Right kidney (tissue), 9 donors: ENCODE measurements around the gene NAPA.

Experiments
- DNase-seq: peaks from one replicate; pipeline ENCODE4 v3.0.0-alpha.2; 2016
- long read RNA-seq, 8 donors: transcript quantifications; one replicate each; lab custom pipeline, GENCODE V29; 2026

NAPA gene
- long read RNA-seq, donor 1, transcript NAPA-201 (11 exons, 1,839 nt): major isoform, 28 of 39 reads
- long read RNA-seq, donor 1, partial matches to known transcripts: 0 of 39 reads
- long read RNA-seq, donor 1, other reads (novel, unspliced or antisense): 8 of 39 reads
- long read RNA-seq, donor 2, transcript NAPA-201 (11 exons, 1,839 nt): major isoform, 23 of 27 reads
- long read RNA-seq, donor 2, partial matches to known transcripts: 0 of 27 reads
- long read RNA-seq, donor 2, other reads (novel, unspliced or antisense): 0 of 27 reads
- long read RNA-seq, donor 3, transcript NAPA-201 (11 exons, 1,839 nt): major isoform, 18 of 19 reads
- long read RNA-seq, donor 3, partial matches to known transcripts: 0 of 19 reads
- long read RNA-seq, donor 3, other reads (novel, unspliced or antisense): 0 of 19 reads
- long read RNA-seq, donor 4, transcript NAPA-201 (11 exons, 1,839 nt): major isoform, 31 of 35 reads
- long read RNA-seq, donor 4, partial matches to known transcripts: 0 of 35 reads
- long read RNA-seq, donor 4, other reads (novel, unspliced or antisense): 0 of 35 reads
- long read RNA-seq, donor 5, transcript NAPA-201 (11 exons, 1,839 nt): major isoform, 34 of 38 reads
- long read RNA-seq, donor 5, partial matches to known transcripts: 0 of 38 reads
- long read RNA-seq, donor 5, other reads (novel, unspliced or antisense): 0 of 38 reads
- long read RNA-seq, donor 6, transcript NAPA-201 (11 exons, 1,839 nt): major isoform, 25 of 31 reads
- long read RNA-seq, donor 6, partial matches to known transcripts: 0 of 31 reads
- long read RNA-seq, donor 6, other reads (novel, unspliced or antisense): 0 of 31 reads
- long read RNA-seq, donor 7, transcript NAPA-215 (3 exons, 1,467 nt): minor isoform, 6 of 61 reads
- long read RNA-seq, donor 7, transcript NAPA-201 (11 exons, 1,839 nt): major isoform, 40 of 61 reads
- long read RNA-seq, donor 7, partial matches to known transcripts: 7 of 61 reads
- long read RNA-seq, donor 7, other reads (novel, unspliced or antisense): 0 of 61 reads
- long read RNA-seq, donor 8, transcript NAPA-201 (11 exons, 1,839 nt): major isoform, 23 of 32 reads
- long read RNA-seq, donor 8, partial matches to known transcripts: 0 of 32 reads
- long read RNA-seq, donor 8, other reads (novel, unspliced or antisense): 7 of 32 reads

GRCh38 chr19:47514869-47515588 is at the start of gene NAPA:
Gene NAPA (minus strand): TSS chr19:47515063. CDS start chr19:47514940, 123 bp downstream.
- peak; percentile 93 for DNase-seq

GRCh38 chr19:47564081-47564480 is 49.2 kb upstream of the NAPA start:
- no peak for DNase-seq

- no peak for DNase-seq
These were observed 46.7 kb upstream of the NAPA start for GRCh38 chr19:47561440-47562057.

- DNase-seq: no peak
These were observed 46.1 kb upstream of the NAPA start for GRCh38 chr19:47560999-47561398.

- DNase-seq: no peak
These were observed 35.3 kb upstream of the NAPA start for GRCh38 chr19:47550129-47550528.

GRCh38 chr19:47549261-47549862 is 34.5 kb upstream of the NAPA start:
- DNase-seq: no peak

- no peak for DNase-seq
These were observed 32.3 kb upstream of the NAPA start for GRCh38 chr19:47547199-47547598.

GRCh38 chr19:47545061-47545948 is 30.4 kb upstream of the NAPA start:
- peak; percentile 53 for DNase-seq

GRCh38 chr19:47544476-47544875 is 29.6 kb upstream of the NAPA start:
- no peak for DNase-seq

- no peak for DNase-seq
These were observed 29.2 kb upstream of the NAPA start for GRCh38 chr19:47544075-47544474.

GRCh38 chr19:47542030-47542475 is 27.2 kb upstream of the NAPA start:
- DNase-seq: no peak

- DNase-seq: no peak
These were observed 26.7 kb upstream of the NAPA start for GRCh38 chr19:47541518-47541917.

- DNase-seq: no peak
These were observed 25.9 kb upstream of the NAPA start for GRCh38 chr19:47540748-47541147.

GRCh38 chr19:47539747-47540311 is 25.0 kb upstream of the NAPA start:
- DNase-seq: no peak

- DNase-seq: no peak
These were observed 23.9 kb upstream of the NAPA start for GRCh38 chr19:47538812-47539211.

GRCh38 chr19:47537493-47537892 is 22.6 kb upstream of the NAPA start:
- DNase-seq: no peak

- DNase-seq: no peak
These were observed 19.8 kb upstream of the NAPA start for GRCh38 chr19:47534628-47535027.

GRCh38 chr19:47531640-47532387 is 17.0 kb upstream of the NAPA start:
- DNase-seq: no peak
